ENCODE results near the gene KRTAP5-11.
"Not testable (repeated sequence)": the region's sequence is repeated elsewhere in the genome, so short reads cannot be mapped to it uniquely, and the experiment has no call there.

Gene KRTAP5-11

GRCh38 chr11:71571101-71571850 lies 11.4 kb downstream of the KRTAP5-11 start:
- H3K27ac Mint-ChIP-seq; H3K9me3 Mint-ChIP-seq; ATAC-seq; DNase-seq (ENCODE audit: low spot score in 2 of 2); H3K4me1 Mint-ChIP-seq; H3K36me3 Mint-ChIP-seq; H3K4me3 Mint-ChIP-seq: not testable (repeated sequence)

- ATAC-seq (peak; percentile 24), DNase-seq (ENCODE audit: low spot score in 2 of 2) (no peak)
- H3K4me1 Mint-ChIP-seq, result no peaks in the 10 kb centered on the region
- H3K4me3 Mint-ChIP-seq, result no peak overlapping the region
- H3K36me3 Mint-ChIP-seq, result no peaks in the 10 kb centered on the region
- no peaks in the 10 kb centered on the region for H3K9me3 Mint-ChIP-seq
- H3K27ac Mint-ChIP-seq, result no peak overlapping the region
These were observed 13.8 kb downstream of the KRTAP5-11 start for GRCh38 chr11:71568704-71569349.

GRCh38 chr11:71567633-71568032 lies 15.0 kb downstream of the KRTAP5-11 start:
- H3K27ac Mint-ChIP-seq; ATAC-seq; H3K36me3 Mint-ChIP-seq; H3K4me3 Mint-ChIP-seq; H3K9me3 Mint-ChIP-seq; DNase-seq (ENCODE audit: low spot score in 2 of 2); H3K4me1 Mint-ChIP-seq: not testable (repeated sequence)

- ATAC-seq, result not testable (repeated sequence)
These were observed 15.8 kb downstream of the KRTAP5-11 start for GRCh38 chr11:71566626-71567599.

GRCh38 chr11:71566081-71566620 lies 16.5 kb downstream of the KRTAP5-11 start:
- no peaks in the 10 kb centered on the region for H3K4me1 Mint-ChIP-seq
- no peaks in the 10 kb centered on the region for H3K9me3 Mint-ChIP-seq
- H3K27ac Mint-ChIP-seq, result no peak overlapping the region
- no peak for DNase-seq (ENCODE audit: low spot score in 2 of 2)
- ATAC-seq, result no peak
- no peak overlapping the region for H3K4me3 Mint-ChIP-seq
- no peaks in the 10 kb centered on the region for H3K36me3 Mint-ChIP-seq

More at GRCh38 chr11:71566626-71567599, 15.8 kb downstream of the KRTAP5-11 start:
- H3K4me3 Mint-ChIP-seq; H3K4me1 Mint-ChIP-seq; H3K27ac Mint-ChIP-seq; DNase-seq (ENCODE audit: low spot score in 2 of 2); H3K9me3 Mint-ChIP-seq; H3K36me3 Mint-ChIP-seq: not testable (repeated sequence)

GRCh38 chr11:71565263-71565662 lies 17.4 kb downstream of the KRTAP5-11 start, which contains the start of gene KRTAP5-10:
TSS of gene KRTAP5-10 (plus strand) at chr11:71565563. CDS start at chr11:71565588, 25 bp downstream.
- Mint-ChIP-seq H3K36me3 (no peaks in the 10 kb centered on the region), H3K4me3 (no peak within 1 kb of the TSS), H3K27ac (no peak within 1 kb of the TSS), H3K4me1 (no peaks in the 10 kb centered on the region), H3K9me3 (no peaks in the 10 kb centered on the region)
- ATAC-seq (no peak), DNase-seq (ENCODE audit: low spot score in 2 of 2) (no peak)

GRCh38 chr11:71564430-71564829 lies 18.2 kb downstream of the KRTAP5-11 start:
- DNase-seq (ENCODE audit: low spot score in 2 of 2), result no peak
- H3K4me3 Mint-ChIP-seq, result no peak overlapping the region

GRCh38 chr11:71563406-71563805 lies 19.3 kb downstream of the KRTAP5-11 start:
- H3K9me3 Mint-ChIP-seq, result no peaks in the 10 kb centered on the region
- DNase-seq (ENCODE audit: low spot score in 2 of 2) (no peak), ATAC-seq (no peak)
- no peak overlapping the region for H3K27ac Mint-ChIP-seq
- H3K4me1 Mint-ChIP-seq, result no peaks in the 10 kb centered on the region
- no peak overlapping the region for H3K4me3 Mint-ChIP-seq
- no peaks in the 10 kb centered on the region for H3K36me3 Mint-ChIP-seq

More at GRCh38 chr11:71564430-71564829, 18.2 kb downstream of the KRTAP5-11 start:
- no peak for ATAC-seq
- Mint-ChIP-seq H3K4me1 (no peaks in the 10 kb centered on the region), H3K27ac (no peak overlapping the region), H3K36me3 (no peaks in the 10 kb centered on the region), H3K9me3 (no peaks in the 10 kb centered on the region)

- Mint-ChIP-seq H3K9me3 (no peaks in the 10 kb centered on the region), H3K4me1 (no peaks in the 10 kb centered on the region), H3K27ac (no peak overlapping the region), H3K4me3 (no peak overlapping the region), H3K36me3 (no peaks in the 10 kb centered on the region)
- DNase-seq (ENCODE audit: low spot score in 2 of 2) (no peak), ATAC-seq (no peak)
These were observed 20.6 kb downstream of the KRTAP5-11 start for GRCh38 chr11:71562120-71562519.

GRCh38 chr11:71558996-71559395 lies 23.7 kb downstream of the KRTAP5-11 start:
- ATAC-seq (no peak), DNase-seq (ENCODE audit: low spot score in 2 of 2) (no peak)
- Mint-ChIP-seq H3K27ac (no peak overlapping the region), H3K4me1 (no peaks in the 10 kb centered on the region), H3K9me3 (no peaks in the 10 kb centered on the region), H3K4me3 (no peak overlapping the region), H3K36me3 (no peaks in the 10 kb centered on the region)

- Mint-ChIP-seq H3K36me3 (no peaks in the 10 kb centered on the region), H3K4me3 (no peak overlapping the region), H3K27ac (no peak overlapping the region), H3K9me3 (no peaks in the 10 kb centered on the region), H3K4me1 (no peaks in the 10 kb centered on the region)
- no peak for ATAC-seq
- no peak for DNase-seq (ENCODE audit: low spot score in 2 of 2)
These were observed 25.4 kb downstream of the KRTAP5-11 start for GRCh38 chr11:71557257-71557656.

DNA sequence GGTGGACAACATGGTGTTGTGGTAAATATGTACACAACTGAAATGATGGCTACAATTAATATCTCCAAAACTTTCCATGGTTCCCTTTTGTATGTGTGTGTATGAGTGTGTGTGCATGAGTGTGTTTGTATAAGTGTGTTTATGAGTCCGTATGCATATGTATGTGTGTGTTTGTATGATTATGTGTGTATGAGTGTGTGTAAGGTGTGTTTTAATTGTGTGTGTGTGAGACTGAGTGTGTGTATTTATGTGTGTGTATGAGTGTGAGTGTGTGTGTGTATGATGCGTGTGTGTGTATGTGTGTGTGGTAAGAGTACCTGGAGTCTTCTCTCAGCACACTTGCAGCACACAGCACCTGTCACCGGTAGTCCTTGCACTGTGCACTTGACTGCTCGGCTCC lies 26.7 kb downstream of the KRTAP5-11 start:
- Mint-ChIP-seq H3K4me1 (no peaks in the 10 kb centered on the region), H3K36me3 (no peaks in the 10 kb centered on the region), H3K27ac (no peak overlapping the region), H3K9me3 (no peaks in the 10 kb centered on the region), H3K4me3 (no peak overlapping the region)
- DNase-seq (ENCODE audit: low spot score in 2 of 2) (no peak), ATAC-seq (no peak)

DNA sequence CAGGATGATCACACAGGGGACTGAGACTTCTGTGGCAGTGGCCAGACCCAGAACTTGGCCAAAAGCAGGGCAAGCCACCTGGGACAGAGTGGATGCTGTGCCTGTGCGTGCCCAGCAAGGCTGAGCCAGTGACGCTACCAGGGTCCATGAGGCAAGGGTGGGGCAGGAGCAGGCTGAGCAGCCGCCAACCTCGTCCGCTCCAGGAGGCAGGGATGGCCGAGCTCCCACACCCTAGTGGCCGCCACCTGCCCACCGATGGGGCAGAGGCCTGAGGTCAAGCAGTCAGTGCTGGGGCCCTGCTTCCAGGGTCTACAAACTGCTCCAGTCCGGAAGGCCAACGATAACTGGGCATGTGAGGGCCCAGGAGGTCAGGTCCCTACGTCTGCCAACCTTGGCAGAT lies 27.2 kb downstream of the KRTAP5-11 start:
- no peak overlapping the region for H3K27ac Mint-ChIP-seq
- no peak overlapping the region for H3K4me3 Mint-ChIP-seq
- H3K36me3 Mint-ChIP-seq, result no peaks in the 10 kb centered on the region
- H3K9me3 Mint-ChIP-seq, result no peaks in the 10 kb centered on the region
- DNase-seq (ENCODE audit: low spot score in 2 of 2), result no peak
- ATAC-seq, result no peak
- H3K4me1 Mint-ChIP-seq, result no peaks in the 10 kb centered on the region

- Mint-ChIP-seq H3K4me1 (no peaks in the 10 kb centered on the region), H3K27ac (no peak overlapping the region), H3K9me3 (no peaks in the 10 kb centered on the region), H3K4me3 (no peak overlapping the region), H3K36me3 (no peaks in the 10 kb centered on the region)
- DNase-seq (ENCODE audit: low spot score in 2 of 2) (no peak), ATAC-seq (peak; percentile 24)
These were observed 27.7 kb downstream of the KRTAP5-11 start for GRCh38 chr11:71554996-71555395.

DNA sequence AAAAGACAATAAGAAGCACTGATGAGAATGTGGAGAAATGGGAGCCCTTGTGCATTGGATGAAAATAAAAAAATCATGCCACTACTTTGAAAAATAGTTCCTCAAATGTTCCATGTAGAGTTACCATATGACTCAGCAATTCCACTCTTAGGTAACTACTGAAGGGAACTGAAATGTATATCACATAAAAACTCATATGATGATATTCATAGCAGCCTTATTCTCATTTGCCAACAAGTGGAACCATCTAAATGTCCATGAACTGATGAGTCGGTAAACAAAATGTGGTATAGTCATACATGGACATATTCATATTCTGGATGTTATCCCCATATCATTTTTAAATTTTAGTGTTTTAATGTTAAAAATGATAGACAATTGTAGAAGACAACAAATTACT lies 31.0 kb downstream of the KRTAP5-11 start:
- no peaks in the 10 kb centered on the region for H3K9me3 Mint-ChIP-seq

More for the DNA sequence above, 31.0 kb downstream of the KRTAP5-11 start:
- no peak for DNase-seq (ENCODE audit: low spot score in 2 of 2)
- Mint-ChIP-seq H3K36me3 (no peaks in the 10 kb centered on the region), H3K27ac (no peak overlapping the region), H3K4me1 (no peaks in the 10 kb centered on the region), H3K4me3 (no peak overlapping the region)
- no peak for ATAC-seq

Data from stimulated activated effector memory CD8-positive, alpha-beta T cell treated with anti-CD3 and anti-CD28 coated beads, Interleukin-12 subunit alpha, Interleukin-12 subunit beta, amount 100 ng/mL, for 72 hours (primary cell).